Caco-2 (cell line): Measurements from ENCODE around the gene ZNF367. TPM values are rescaled to one million over a fixed set of nuclear protein-coding genes. Genes with fewer than 3 reads are reported as not detected.
A peak's percentile ranks its signal among the peaks of the same experiment; 100 is the strongest.

ENCODE experiments used
- BruUV-seq: library from RNA; stranded (reverse); fragments of 400-500 nt; replicated peaks from 2 replicates; lab custom pipeline; 2021; lab: Mats Ljungman, UMichigan
- CTCF ChIA-PET: fragments of 300-600 bp; sonication (Branson Sonifier 250); formaldehyde crosslinking; loops from one replicate; lab custom pipeline; 2022; ENCODE audit warnings: antibody characterized with exemption; lab: Charles Lee
- POLR2A ChIA-PET: fragments of 300-600 bp; sonication (Branson Sonifier 250); formaldehyde crosslinking; loops from one replicate; lab custom pipeline; 2022; ENCODE audit warnings: antibody characterized with exemption; lab: Charles Lee
- DNase-seq, 2 experiments: peaks; one replicate each; pipeline versions ENCODE4 v3.0.0 to v3.0.0-alpha.2; 2020 to 2022
- H3K27me3 ChIP-seq: replicated peaks from 2 replicates; pipeline ENCODE4 v1.6.0; 2011; ENCODE audit warnings: low read length; ENCODE audit not compliant: control insufficient read depth, insufficient read depth
- H3K36me3 ChIP-seq: 2 replicates; pipeline ENCODE4 v1.5.1; 2011; ENCODE audit warnings: low read length; ENCODE audit not compliant: control insufficient read depth, insufficient read depth
- H3K4me1 ChIP-seq: fragments of 250-450 bp; sonication (Bioruptor Pico); 2 replicates; pipeline ENCODE4 v1.5.1; 2020; ENCODE audit warnings: mild to moderate bottlenecking
- H3K4me3 ChIP-seq: 2 replicates; pipeline ENCODE4 v1.5.1; 2011; ENCODE audit warnings: low read depth, mild to moderate bottlenecking, control low read depth, low read length
- H3K9me3 ChIP-seq: fragments of 250-450 bp; sonication (Bioruptor Pico); 2 replicates; pipeline ENCODE4 v1.5.1; 2020; ENCODE audit warnings: mild to moderate bottlenecking, moderate library complexity
- H3K27ac Mint-ChIP-seq: one replicate; pipeline ENCODE4 v1.8.0; 2022; ENCODE audit warnings: mixed read lengths; ENCODE audit not compliant: unreplicated experiment
- H3K27me3 Mint-ChIP-seq: one replicate; pipeline ENCODE4 v1.8.0; 2022; ENCODE audit warnings: mixed read lengths; ENCODE audit not compliant: insufficient read depth, unreplicated experiment
- H3K36me3 Mint-ChIP-seq: one replicate; pipeline ENCODE4 v1.8.0; 2022; ENCODE audit warnings: mild to moderate bottlenecking, mixed read lengths; ENCODE audit not compliant: insufficient read depth, unreplicated experiment
- H3K4me1 Mint-ChIP-seq: one replicate; pipeline ENCODE4 v1.8.0; 2022; ENCODE audit warnings: low read depth, mixed read lengths; ENCODE audit not compliant: unreplicated experiment
- H3K4me3 Mint-ChIP-seq: one replicate; pipeline ENCODE4 v1.8.0; 2022; ENCODE audit warnings: mild to moderate bottlenecking, moderate library complexity, mixed read lengths; ENCODE audit not compliant: unreplicated experiment
- H3K9me3 Mint-ChIP-seq: one replicate; pipeline ENCODE4 v1.8.0; 2022; ENCODE audit warnings: mixed read lengths; ENCODE audit not compliant: unreplicated experiment
- intact Hi-C: fragments of 100-400 bp; cut with micrococcal nuclease; formaldehyde crosslinking; loops from one replicate; pipeline ENCODE4 v1.10.0; 2022; ENCODE audit not compliant: unreplicated experiment
- total RNA-seq: library from RNA; stranded (reverse); gene quantifications from 2 replicates; pipeline ENCODE4 v1.2.3, GENCODE V29; 2022
- TF ChIP-seq, protein P1 (sequence below), 2 experiments: fragments of 200-600 bp in 1 of 2; IDR thresholded peaks; 1 replicate in 1 of 2; 2 replicates in 1 of 2; pipeline versions ENCODE4 v1.5.1 to v1.8.0; 2011 to 2022; ENCODE audit warnings: antibody characterized with exemption in 1 of 2, control low read depth in 1 of 2, inconsistent platforms in 1 of 2, low read depth in 1 of 2, low read length in 1 of 2, mild to moderate bottlenecking in 1 of 2, moderate library complexity in 1 of 2; ENCODE audit not compliant: insufficient read depth in 1 of 2, severe bottlenecking in 1 of 2, unreplicated experiment in 1 of 2

The ZNF367 gene
- total RNA-seq, 1 experiment from 2014 or later, result 10.0 TPM

DNA sequence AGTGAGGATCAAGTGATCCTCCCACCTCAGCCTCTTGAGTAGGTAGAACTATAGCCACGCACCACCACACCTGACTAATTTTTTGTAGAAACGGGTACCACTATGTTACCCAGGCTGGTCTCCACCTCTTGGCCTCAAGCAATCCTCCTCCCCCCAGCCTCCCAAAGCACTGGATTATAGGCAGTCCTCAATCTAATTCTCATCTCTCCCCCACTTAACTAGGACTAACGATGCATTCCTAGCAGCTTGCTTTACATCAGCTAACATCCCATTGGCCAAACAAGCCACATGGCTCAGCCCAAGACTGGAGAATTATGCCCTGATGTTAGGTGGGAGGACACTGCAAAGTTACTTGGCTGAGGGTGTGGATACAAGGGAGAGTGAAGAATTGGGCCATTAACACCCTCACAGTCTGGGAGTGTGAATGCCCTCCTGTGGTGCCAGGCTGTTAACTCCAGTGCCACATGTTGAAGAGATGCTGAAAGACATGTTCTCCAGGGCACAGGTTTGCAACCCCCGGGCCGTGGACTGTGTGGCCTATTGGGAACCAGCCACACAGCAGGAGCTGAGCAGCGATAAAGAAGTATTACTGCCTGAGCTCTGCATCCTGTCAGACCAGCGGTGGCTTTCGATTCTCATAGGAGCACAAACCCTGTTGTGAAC, 5.3 kb upstream of the ZNF367 start:
- Histone ChIP-seq H3K36me3 (no peaks in the 10 kb centered on the region), H3K27me3 (no peaks in the 10 kb centered on the region), H3K4me1 (peaks cover 29% of the 10 kb centered on the region), H3K9me3 (no peaks in the 10 kb centered on the region), H3K4me3 (no peak overlapping the region)
- DNase-seq, result no peak
- no TSS peak for BruUV-seq
- no peaks in the 10 kb centered on the region for H3K27me3 Mint-ChIP-seq
- TF ChIP-seq, protein P1, sequence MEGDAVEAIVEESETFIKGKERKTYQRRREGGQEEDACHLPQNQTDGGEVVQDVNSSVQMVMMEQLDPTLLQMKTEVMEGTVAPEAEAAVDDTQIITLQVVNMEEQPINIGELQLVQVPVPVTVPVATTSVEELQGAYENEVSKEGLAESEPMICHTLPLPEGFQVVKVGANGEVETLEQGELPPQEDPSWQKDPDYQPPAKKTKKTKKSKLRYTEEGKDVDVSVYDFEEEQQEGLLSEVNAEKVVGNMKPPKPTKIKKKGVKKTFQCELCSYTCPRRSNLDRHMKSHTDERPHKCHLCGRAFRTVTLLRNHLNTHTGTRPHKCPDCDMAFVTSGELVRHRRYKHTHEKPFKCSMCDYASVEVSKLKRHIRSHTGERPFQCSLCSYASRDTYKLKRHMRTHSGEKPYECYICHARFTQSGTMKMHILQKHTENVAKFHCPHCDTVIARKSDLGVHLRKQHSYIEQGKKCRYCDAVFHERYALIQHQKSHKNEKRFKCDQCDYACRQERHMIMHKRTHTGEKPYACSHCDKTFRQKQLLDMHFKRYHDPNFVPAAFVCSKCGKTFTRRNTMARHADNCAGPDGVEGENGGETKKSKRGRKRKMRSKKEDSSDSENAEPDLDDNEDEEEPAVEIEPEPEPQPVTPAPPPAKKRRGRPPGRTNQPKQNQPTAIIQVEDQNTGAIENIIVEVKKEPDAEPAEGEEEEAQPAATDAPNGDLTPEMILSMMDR (IDR thresholded peaks at IDR 0.05; ENCODE audit: insufficient read depth in 1 of 2, low read depth in 1 of 2, low read length in 1 of 2, severe bottlenecking in 1 of 2, unreplicated experiment in 1 of 2), result no peak
- H3K27ac Mint-ChIP-seq, result peak overlapping the region; percentile 32
- intact Hi-C loops, result no loop called here
- peaks cover 17% of the 10 kb centered on the region for H3K4me1 Mint-ChIP-seq
- no peaks in the 10 kb centered on the region for H3K9me3 Mint-ChIP-seq
- H3K36me3 Mint-ChIP-seq, result peaks cover 7% of the 10 kb centered on the region
- no peak overlapping the region for H3K4me3 Mint-ChIP-seq
- CTCF ChIA-PET, result no interaction called here
- POLR2A ChIA-PET, result no interaction called here

GRCh38 chr9:96420468-96421219, 2.5 kb upstream of the ZNF367 start:
- Mint-ChIP-seq H3K4me3 (peak overlapping the region; percentile 94), H3K27ac (peak overlapping the region; percentile 94), H3K9me3 (no peaks in the 10 kb centered on the region), H3K27me3 (no peaks in the 10 kb centered on the region), H3K4me1 (peaks cover 17% of the 10 kb centered on the region), H3K36me3 (peaks cover 32% of the 10 kb centered on the region)
- no peaks in the 10 kb centered on the region for H3K9me3 ChIP-seq
- H3K36me3 ChIP-seq, result no peaks in the 10 kb centered on the region
- no peaks in the 10 kb centered on the region for H3K27me3 ChIP-seq
- H3K4me1 ChIP-seq, result peaks cover 29% of the 10 kb centered on the region
- peak; percentile 83 to 90 for DNase-seq
- ChIA-PET CTCF (interaction anchor here (1.1 kb wide), 1 partner anchor 29 kb away, joined by 4 read pairs; the partner anchor contains the start of gene HABP4), POLR2A (interaction anchor here (0.8 kb wide), 1 partner anchor 29 kb away, joined by 6 read pairs; the partner anchor contains the start of gene HABP4)
- TF ChIP-seq, protein P1 (IDR thresholded peaks at IDR 0.05; ENCODE audit: insufficient read depth in 1 of 2, low read depth in 1 of 2, low read length in 1 of 2, severe bottlenecking in 1 of 2, unreplicated experiment in 1 of 2), result no peak
- H3K4me3 ChIP-seq, result no peak overlapping the region
- intact Hi-C loops, result loop anchor here (1.0 kb wide), 2 partner anchors 81 to 146 kb away; no protein-coding TSS in a partner anchor
- no TSS peak for BruUV-seq

DNA sequence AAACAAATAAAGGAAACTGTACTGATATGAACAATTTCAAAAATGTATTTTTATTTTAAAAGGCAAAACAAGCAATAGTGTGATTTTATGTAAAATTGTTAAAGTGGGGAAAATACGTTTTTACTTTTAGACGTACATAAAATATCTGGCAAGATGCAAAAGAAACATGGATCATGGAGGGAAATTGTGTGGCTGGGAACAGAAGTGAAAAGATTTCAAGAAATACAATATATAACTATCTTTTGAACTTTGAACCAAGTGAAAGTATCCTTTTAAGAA, 1.5 kb upstream of the ZNF367 start:
- POLR2A ChIA-PET, result interaction anchor here (0.6 to 0.7 kb wide), 2 partner anchors 31 to 32 kb away, joined by 3 to 4 read pairs; no protein-coding TSS in a partner anchor
- H3K27me3 ChIP-seq, result no peaks in the 10 kb centered on the region
- peak overlapping the region; percentile 94 for H3K27ac Mint-ChIP-seq
- H3K36me3 ChIP-seq, result no peaks in the 10 kb centered on the region
- no peak for DNase-seq
- no peaks in the 10 kb centered on the region for H3K9me3 ChIP-seq
- H3K9me3 Mint-ChIP-seq, result no peaks in the 10 kb centered on the region
- no peaks in the 10 kb centered on the region for H3K27me3 Mint-ChIP-seq
- H3K4me3 Mint-ChIP-seq, result peak overlapping the region; percentile 94
- H3K4me1 ChIP-seq, result peaks cover 29% of the 10 kb centered on the region
- intact Hi-C loops, result loop anchor here (2.0 to 5.0 kb wide), 3 partner anchors 31 to 912 kb away; partner anchors contain the start of gene HABP4
- H3K36me3 Mint-ChIP-seq, result peaks cover 35% of the 10 kb centered on the region
- H3K4me1 Mint-ChIP-seq, result peaks cover 17% of the 10 kb centered on the region
- H3K4me3 ChIP-seq, result peak overlapping the region; percentile 67
- BruUV-seq, result no TSS peak
- CTCF ChIA-PET, result interaction anchor here (0.8 kb wide), 1 partner anchor 22 kb away, joined by 3 read pairs; no protein-coding TSS in a partner anchor
- TF ChIP-seq, protein P1 (IDR thresholded peaks at IDR 0.05; ENCODE audit: insufficient read depth in 1 of 2, low read depth in 1 of 2, low read length in 1 of 2, severe bottlenecking in 1 of 2, unreplicated experiment in 1 of 2), result no peak
